Panc1 (cell line): Measurements from ENCODE around the gene ADGRL3. TPM values are rescaled to one million over a fixed set of nuclear protein-coding genes. Genes with fewer than 3 reads are reported as not detected.

Source experiments
- ATAC-seq: fragments of 200-7000 bp; cut with Tn5 transposase; 2 replicates; pipeline ENCODE4 v1.9.1; 2020; ENCODE audit warnings: mild to moderate bottlenecking, moderate library complexity
- BruUV-seq: library from RNA; stranded (reverse); fragments of 400-500 nt; replicated peaks from 2 replicates; lab custom pipeline; 2021; lab: Mats Ljungman, UMichigan
- CTCF ChIA-PET: fragments of 300-600 bp; sonication (Branson Sonifier 250); formaldehyde crosslinking; loops from one replicate; lab custom pipeline; 2022; ENCODE audit warnings: antibody characterized with exemption; lab: Charles Lee
- POLR2A ChIA-PET: fragments of 300-600 bp; sonication (Branson Sonifier 250); formaldehyde crosslinking; loops from one replicate; lab custom pipeline; 2022; ENCODE audit warnings: antibody characterized with exemption; lab: Charles Lee
- DNase-seq: peaks from one replicate; pipeline ENCODE4 v3.0.0-alpha.2; 2010; ENCODE audit warnings: low read depth, low spot score
- H3K27ac ChIP-seq: 2 replicates; pipeline ENCODE4 v1.5.1; 2011; ENCODE audit warnings: mild to moderate bottlenecking, low read length, inconsistent platforms
- H3K27me3 ChIP-seq: fragments of 200-500 bp; sonication (Bioruptor generic); 2 replicates; pipeline ENCODE4 v1.6.0; 2014; ENCODE audit warnings: low read length, inconsistent platforms; ENCODE audit not compliant: control insufficient read depth, insufficient read depth
- H3K36me3 ChIP-seq: fragments of 200-500 bp; sonication (Bioruptor generic); 2 replicates; pipeline ENCODE4 v1.5.1; 2014; ENCODE audit warnings: inconsistent platforms, mild to moderate bottlenecking, low read length, moderate library complexity; ENCODE audit not compliant: control insufficient read depth, insufficient read depth
- H3K4me1 ChIP-seq: 2 replicates; pipeline ENCODE4 v1.5.1; 2011; ENCODE audit warnings: inconsistent platforms, mild to moderate bottlenecking, low read length, moderate library complexity; ENCODE audit not compliant: control insufficient read depth, insufficient read depth
- H3K4me3 ChIP-seq, 2 experiments: 2 replicates each; pipeline ENCODE4 v1.5.1; 2011 to 2012; ENCODE audit warnings: low read depth in 2 of 2, low read length in 2 of 2, mild to moderate bottlenecking in 2 of 2, inconsistent platforms in 1 of 2, moderate library complexity in 1 of 2
- H3K9me3 ChIP-seq: fragments of 200-500 bp; sonication (Bioruptor generic); 2 replicates; pipeline ENCODE4 v1.5.1; 2014; ENCODE audit warnings: low read depth, mild to moderate bottlenecking, inconsistent platforms, low read length, moderate library complexity; ENCODE audit not compliant: control insufficient read depth, insufficient read depth
- POLR2AphosphoS5 ChIP-seq: IDR thresholded peaks from 2 replicates; pipeline ENCODE4 v1.6.1; 2012; ENCODE audit warnings: mild to moderate bottlenecking, low read depth, low read length, moderate library complexity
- SIN3A ChIP-seq: IDR thresholded peaks from 2 replicates; pipeline ENCODE4 v1.6.1; 2012; ENCODE audit warnings: low read depth, mild to moderate bottlenecking, low read length, moderate library complexity, borderline replicate concordance; ENCODE audit not compliant: insufficient read depth
- TCF7L2 ChIP-seq: IDR thresholded peaks from 2 replicates; pipeline ENCODE4 v1.6.1; 2011; ENCODE audit warnings: mild to moderate bottlenecking, low read depth, low read length, inconsistent platforms
- in situ Hi-C: cut with HindIII; loops from 2 replicates; pipeline ENCODE4 v1.10.0; 2016; ENCODE audit warnings: low sequenced_read_pairs, low pct_unique_long_range_greater_than_20kb
- intact Hi-C: fragments of 100-400 bp; cut with micrococcal nuclease; formaldehyde crosslinking; loops from one replicate; pipeline ENCODE4 v1.10.0; 2022; ENCODE audit not compliant: unreplicated experiment
- total RNA-seq: library from RNA; stranded (reverse); gene quantifications from one replicate; pipeline ENCODE4 v1.2.1, GENCODE V29; 2021; ENCODE audit not compliant: unreplicated experiment
- TF ChIP-seq, protein P1 (sequence below): fragments of 450-650 bp; IDR thresholded peaks from 2 replicates; pipeline ENCODE4 v1.5.1; 2017; ENCODE audit warnings: mild to moderate bottlenecking
- TF ChIP-seq, protein P2 (sequence below), 2 experiments: IDR thresholded peaks; 2 replicates each; pipeline ENCODE4 v1.6.1; 2011 to 2012; ENCODE audit warnings: low read depth in 2 of 2, control low read depth in 1 of 2, low read length in 1 of 2, mild to moderate bottlenecking in 1 of 2, moderate library complexity in 1 of 2; ENCODE audit not compliant: insufficient read depth in 1 of 2

ADGRL3 gene
- total RNA-seq, 1 experiment from 2014 or later = 0.23 TPM

DNA sequence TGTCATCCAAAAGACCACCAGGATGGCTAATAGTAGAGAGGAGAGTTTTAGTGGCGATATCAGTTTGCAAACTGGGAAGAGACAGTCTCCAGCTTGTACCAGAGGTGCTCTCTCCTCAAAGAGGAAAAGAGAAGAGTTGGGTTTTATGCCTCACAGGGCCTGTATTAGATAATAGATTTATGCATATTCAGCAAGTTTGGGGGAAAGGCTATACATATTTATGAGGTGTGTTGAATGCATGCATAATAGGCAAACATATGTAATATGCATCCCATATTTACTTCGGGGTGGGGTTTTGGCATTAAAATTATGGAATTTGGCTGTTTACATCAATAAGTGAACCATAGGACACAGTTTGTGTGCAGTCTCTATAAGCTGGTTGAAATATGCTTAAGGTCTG is 22.8 kb upstream of the ADGRL3 start:
- Histone ChIP-seq H3K36me3 (no peaks in the 10 kb centered on the region), H3K4me1 (no peaks in the 10 kb centered on the region), H3K27me3 (no peaks in the 10 kb centered on the region), H3K27ac (no peak overlapping the region), H3K4me3 (no peak overlapping the region), H3K9me3 (no peaks in the 10 kb centered on the region)
- BruUV-seq = no TSS peak
- intact Hi-C loops = no loop called here
- ATAC-seq (no peak), DNase-seq (no peak)
- in situ Hi-C loops = no loop called here
- CTCF ChIA-PET = no interaction called here
- TF ChIP-seq, protein P1, sequence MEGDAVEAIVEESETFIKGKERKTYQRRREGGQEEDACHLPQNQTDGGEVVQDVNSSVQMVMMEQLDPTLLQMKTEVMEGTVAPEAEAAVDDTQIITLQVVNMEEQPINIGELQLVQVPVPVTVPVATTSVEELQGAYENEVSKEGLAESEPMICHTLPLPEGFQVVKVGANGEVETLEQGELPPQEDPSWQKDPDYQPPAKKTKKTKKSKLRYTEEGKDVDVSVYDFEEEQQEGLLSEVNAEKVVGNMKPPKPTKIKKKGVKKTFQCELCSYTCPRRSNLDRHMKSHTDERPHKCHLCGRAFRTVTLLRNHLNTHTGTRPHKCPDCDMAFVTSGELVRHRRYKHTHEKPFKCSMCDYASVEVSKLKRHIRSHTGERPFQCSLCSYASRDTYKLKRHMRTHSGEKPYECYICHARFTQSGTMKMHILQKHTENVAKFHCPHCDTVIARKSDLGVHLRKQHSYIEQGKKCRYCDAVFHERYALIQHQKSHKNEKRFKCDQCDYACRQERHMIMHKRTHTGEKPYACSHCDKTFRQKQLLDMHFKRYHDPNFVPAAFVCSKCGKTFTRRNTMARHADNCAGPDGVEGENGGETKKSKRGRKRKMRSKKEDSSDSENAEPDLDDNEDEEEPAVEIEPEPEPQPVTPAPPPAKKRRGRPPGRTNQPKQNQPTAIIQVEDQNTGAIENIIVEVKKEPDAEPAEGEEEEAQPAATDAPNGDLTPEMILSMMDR = no peak
- TF ChIP-seq POLR2AphosphoS5 (no peak), SIN3A (no peak)
- POLR2A ChIA-PET = no interaction called here

DNA sequence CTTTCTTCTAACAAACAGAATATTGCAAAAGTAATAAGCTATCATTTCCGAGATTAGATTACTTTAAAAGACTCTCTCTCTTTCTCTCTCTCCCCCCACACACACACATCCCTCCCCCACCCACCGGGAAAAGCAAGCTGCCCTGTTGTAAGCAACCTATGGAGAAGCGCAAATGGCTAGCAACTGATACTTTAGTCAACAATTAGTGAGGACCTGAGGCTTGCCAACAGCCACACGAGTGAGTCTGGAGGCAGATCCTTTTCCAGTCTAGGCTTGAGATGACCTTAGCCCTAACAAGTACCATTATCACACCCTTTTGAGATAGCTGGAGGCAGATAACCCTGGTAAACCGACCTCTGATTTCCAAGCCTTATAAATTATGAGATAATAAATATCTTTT is 19.7 kb upstream of the ADGRL3 start:
- intact Hi-C loops = no loop called here
- no peaks in the 10 kb centered on the region for H3K36me3 ChIP-seq
- no peak overlapping the region for H3K27ac ChIP-seq
- no peaks in the 10 kb centered on the region for H3K9me3 ChIP-seq
- no peak for ATAC-seq
- no peaks in the 10 kb centered on the region for H3K4me1 ChIP-seq
- POLR2A ChIA-PET = no interaction called here
- TF ChIP-seq SIN3A (no peak), TCF7L2 (no peak), POLR2AphosphoS5 (no peak)
- TF ChIP-seq, protein P1 = no peak
- TF ChIP-seq, protein P2, sequence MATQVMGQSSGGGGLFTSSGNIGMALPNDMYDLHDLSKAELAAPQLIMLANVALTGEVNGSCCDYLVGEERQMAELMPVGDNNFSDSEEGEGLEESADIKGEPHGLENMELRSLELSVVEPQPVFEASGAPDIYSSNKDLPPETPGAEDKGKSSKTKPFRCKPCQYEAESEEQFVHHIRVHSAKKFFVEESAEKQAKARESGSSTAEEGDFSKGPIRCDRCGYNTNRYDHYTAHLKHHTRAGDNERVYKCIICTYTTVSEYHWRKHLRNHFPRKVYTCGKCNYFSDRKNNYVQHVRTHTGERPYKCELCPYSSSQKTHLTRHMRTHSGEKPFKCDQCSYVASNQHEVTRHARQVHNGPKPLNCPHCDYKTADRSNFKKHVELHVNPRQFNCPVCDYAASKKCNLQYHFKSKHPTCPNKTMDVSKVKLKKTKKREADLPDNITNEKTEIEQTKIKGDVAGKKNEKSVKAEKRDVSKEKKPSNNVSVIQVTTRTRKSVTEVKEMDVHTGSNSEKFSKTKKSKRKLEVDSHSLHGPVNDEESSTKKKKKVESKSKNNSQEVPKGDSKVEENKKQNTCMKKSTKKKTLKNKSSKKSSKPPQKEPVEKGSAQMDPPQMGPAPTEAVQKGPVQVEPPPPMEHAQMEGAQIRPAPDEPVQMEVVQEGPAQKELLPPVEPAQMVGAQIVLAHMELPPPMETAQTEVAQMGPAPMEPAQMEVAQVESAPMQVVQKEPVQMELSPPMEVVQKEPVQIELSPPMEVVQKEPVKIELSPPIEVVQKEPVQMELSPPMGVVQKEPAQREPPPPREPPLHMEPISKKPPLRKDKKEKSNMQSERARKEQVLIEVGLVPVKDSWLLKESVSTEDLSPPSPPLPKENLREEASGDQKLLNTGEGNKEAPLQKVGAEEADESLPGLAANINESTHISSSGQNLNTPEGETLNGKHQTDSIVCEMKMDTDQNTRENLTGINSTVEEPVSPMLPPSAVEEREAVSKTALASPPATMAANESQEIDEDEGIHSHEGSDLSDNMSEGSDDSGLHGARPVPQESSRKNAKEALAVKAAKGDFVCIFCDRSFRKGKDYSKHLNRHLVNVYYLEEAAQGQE (IDR thresholded peaks at IDR 0.05; ENCODE audit: insufficient read depth in 1 of 2, low read depth in 2 of 2, low read length in 1 of 2) = no peak
- H3K27me3 ChIP-seq = no peaks in the 10 kb centered on the region
- no TSS peak for BruUV-seq
- in situ Hi-C loops = no loop called here
- CTCF ChIA-PET = no interaction called here
- no peak overlapping the region for H3K4me3 ChIP-seq
- no peak for DNase-seq
